ENCODE measurements around the gene USP36. TPM values are rescaled to one million over a fixed set of nuclear protein-coding genes. Genes with fewer than 3 reads are reported as not detected.

Gene USP36
- polyA plus RNA-seq, 1 donor (not counting 4 experiments of a cell fraction or from before 2014, with no cell fraction given): 25.2 TPM

DNA sequence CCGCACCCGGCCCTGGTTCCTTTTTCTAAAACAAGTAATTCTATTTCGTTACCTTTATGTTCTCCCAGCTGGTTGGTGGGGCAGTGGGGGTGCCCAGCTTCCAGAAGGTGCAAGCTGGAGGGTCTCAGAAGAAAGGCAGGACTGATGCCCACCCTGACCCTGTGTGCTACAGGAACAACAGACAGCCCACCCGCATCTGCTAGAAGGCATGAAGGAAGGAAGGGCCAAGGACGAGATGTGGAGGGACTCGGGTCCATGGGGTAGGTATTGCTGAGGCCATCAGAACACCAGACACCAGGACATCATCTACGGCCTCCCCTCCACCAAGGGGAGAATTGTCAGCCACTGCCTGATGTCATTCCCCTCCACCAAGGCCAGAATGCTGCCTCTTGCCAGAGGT, 52.2 kb downstream of the USP36 start:
- Histone ChIP-seq H3K79me2 (ENCODE audit: control insufficient read depth, insufficient read depth, low read length) (no peaks in the 10 kb centered on the region), H3K36me3 (ENCODE audit: control insufficient read depth in 2 of 2, extremely low read depth in 1 of 2, insufficient read depth in 2 of 2, low read length in 2 of 2) (peaks cover 4 to 7% of the 10 kb centered on the region in 2 experiments), H3K27ac (ENCODE audit: control insufficient read depth, insufficient read depth, low read length) (no peak overlapping the region), H3K4me2 (ENCODE audit: control insufficient read depth, extremely low read depth, insufficient read depth, low read depth, low read length) (no peak overlapping the region), H3K4me1 (ENCODE audit: control insufficient read depth, extremely low read depth, insufficient read depth, low read length) (peaks cover 24% of the 10 kb centered on the region), H3K9ac (ENCODE audit: control insufficient read depth, extremely low read depth, insufficient read depth, low read length) (no peak overlapping the region), H3K27me3 (ENCODE audit: control insufficient read depth, extremely low read depth, insufficient read depth, low read length) (no peaks in the 10 kb centered on the region), H3K9me3 (ENCODE audit: control insufficient read depth, low read depth, low read length) (no peaks in the 10 kb centered on the region), H2AFZ (ENCODE audit: control insufficient read depth, low read length) (no peak overlapping the region), H3K4me3 (ENCODE audit: control insufficient read depth in 2 of 3, extremely low read depth in 1 of 3, insufficient read depth in 2 of 3, low read depth in 1 of 3, low read length in 3 of 3) (no peak overlapping the region), H3K9me1 (ENCODE audit: control insufficient read depth, extremely low read depth, insufficient read depth, low read length) (no peaks in the 10 kb centered on the region), H4K20me1 (ENCODE audit: control insufficient read depth, extremely low read depth, insufficient read depth, low read length) (no peaks in the 10 kb centered on the region)
- DNase-seq (ENCODE audit: low read depth, low spot score) (no peak), FAIRE-seq (no peak)
- TF ChIP-seq, protein P1, sequence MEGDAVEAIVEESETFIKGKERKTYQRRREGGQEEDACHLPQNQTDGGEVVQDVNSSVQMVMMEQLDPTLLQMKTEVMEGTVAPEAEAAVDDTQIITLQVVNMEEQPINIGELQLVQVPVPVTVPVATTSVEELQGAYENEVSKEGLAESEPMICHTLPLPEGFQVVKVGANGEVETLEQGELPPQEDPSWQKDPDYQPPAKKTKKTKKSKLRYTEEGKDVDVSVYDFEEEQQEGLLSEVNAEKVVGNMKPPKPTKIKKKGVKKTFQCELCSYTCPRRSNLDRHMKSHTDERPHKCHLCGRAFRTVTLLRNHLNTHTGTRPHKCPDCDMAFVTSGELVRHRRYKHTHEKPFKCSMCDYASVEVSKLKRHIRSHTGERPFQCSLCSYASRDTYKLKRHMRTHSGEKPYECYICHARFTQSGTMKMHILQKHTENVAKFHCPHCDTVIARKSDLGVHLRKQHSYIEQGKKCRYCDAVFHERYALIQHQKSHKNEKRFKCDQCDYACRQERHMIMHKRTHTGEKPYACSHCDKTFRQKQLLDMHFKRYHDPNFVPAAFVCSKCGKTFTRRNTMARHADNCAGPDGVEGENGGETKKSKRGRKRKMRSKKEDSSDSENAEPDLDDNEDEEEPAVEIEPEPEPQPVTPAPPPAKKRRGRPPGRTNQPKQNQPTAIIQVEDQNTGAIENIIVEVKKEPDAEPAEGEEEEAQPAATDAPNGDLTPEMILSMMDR (optimal IDR thresholded peaks at IDR 0.05 in 1 of 3, IDR thresholded peaks at IDR 0.05 in 1 of 3, conservative IDR thresholded peaks at IDR 0.05 in 1 of 3; ENCODE audit: extremely low read depth in 1 of 3, insufficient read depth in 2 of 3, low read length in 3 of 3): no peak
- TF ChIP-seq EZH2 (IDR thresholded peaks at IDR 0.05; ENCODE audit: low read length): no peak
- dilution Hi-C loops (cut with MboI; ENCODE audit: extremely low pct_ligation_motif_present, low sequenced_read_pairs): no loop called here

DNA sequence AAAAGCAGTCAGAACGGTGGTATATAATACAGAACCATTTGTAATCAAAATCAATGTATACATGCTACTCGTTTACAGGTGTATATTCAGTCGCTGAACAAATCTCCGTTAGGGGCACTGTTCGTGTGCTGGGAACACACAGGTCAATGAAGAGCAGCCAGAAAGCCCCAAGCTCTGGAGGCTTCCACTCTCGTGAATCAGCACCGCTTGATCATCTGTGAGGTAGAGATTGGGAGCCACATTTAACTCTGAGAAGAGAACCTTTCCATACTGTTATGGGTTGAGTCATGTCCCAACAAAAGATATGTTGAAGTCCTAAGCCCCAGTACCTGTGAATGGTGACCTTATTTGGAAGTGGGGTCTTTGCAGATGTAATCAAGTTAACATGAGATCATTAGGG, 53.2 kb downstream of the USP36 start:
- dilution Hi-C loops (cut with MboI; ENCODE audit: extremely low pct_ligation_motif_present, low sequenced_read_pairs): no loop called here
- Histone ChIP-seq H3K4me3 (ENCODE audit: control insufficient read depth in 2 of 3, extremely low read depth in 1 of 3, insufficient read depth in 2 of 3, low read depth in 1 of 3, low read length in 3 of 3) (no peak overlapping the region), H4K20me1 (ENCODE audit: control insufficient read depth, extremely low read depth, insufficient read depth, low read length) (no peaks in the 10 kb centered on the region), H3K9me1 (ENCODE audit: control insufficient read depth, extremely low read depth, insufficient read depth, low read length) (no peaks in the 10 kb centered on the region), H3K4me2 (ENCODE audit: control insufficient read depth, extremely low read depth, insufficient read depth, low read depth, low read length) (no peak overlapping the region), H3K9me3 (ENCODE audit: control insufficient read depth, low read depth, low read length) (no peaks in the 10 kb centered on the region), H3K9ac (ENCODE audit: control insufficient read depth, extremely low read depth, insufficient read depth, low read length) (no peak overlapping the region), H3K36me3 (ENCODE audit: control insufficient read depth in 2 of 2, extremely low read depth in 1 of 2, insufficient read depth in 2 of 2, low read length in 2 of 2) (peaks cover 3 to 4% of the 10 kb centered on the region in 2 experiments), H2AFZ (ENCODE audit: control insufficient read depth, low read length) (no peak overlapping the region), H3K27me3 (ENCODE audit: control insufficient read depth, extremely low read depth, insufficient read depth, low read length) (no peaks in the 10 kb centered on the region), H3K4me1 (ENCODE audit: control insufficient read depth, extremely low read depth, insufficient read depth, low read length) (peaks cover 23% of the 10 kb centered on the region), H3K79me2 (ENCODE audit: control insufficient read depth, insufficient read depth, low read length) (no peaks in the 10 kb centered on the region), H3K27ac (ENCODE audit: control insufficient read depth, insufficient read depth, low read length) (no peak overlapping the region)
- TF ChIP-seq EZH2 (IDR thresholded peaks at IDR 0.05; ENCODE audit: low read length): no peak
- TF ChIP-seq, protein P1 (optimal IDR thresholded peaks at IDR 0.05 in 1 of 3, IDR thresholded peaks at IDR 0.05 in 1 of 3, conservative IDR thresholded peaks at IDR 0.05 in 1 of 3; ENCODE audit: extremely low read depth in 1 of 3, insufficient read depth in 2 of 3, low read length in 3 of 3): peak in 1 of 3 experiments; percentile 52
- DNase-seq (ENCODE audit: low read depth, low spot score) (peak; percentile 38), FAIRE-seq (no peak)
